CD4-positive, alpha-beta T cell treated with Interferon gamma for 1 hour (primary cell): Measurements from ENCODE around the gene FAM181B.
"Not testable (repeated sequence)": the region's sequence is repeated elsewhere in the genome, so short reads cannot be mapped to it uniquely, and the experiment has no call there.

Source experiments
- DNase-seq: peaks from one replicate; pipeline ENCODE4 v3.0.0-alpha.2; 2020

Gene FAM181B

DNA sequence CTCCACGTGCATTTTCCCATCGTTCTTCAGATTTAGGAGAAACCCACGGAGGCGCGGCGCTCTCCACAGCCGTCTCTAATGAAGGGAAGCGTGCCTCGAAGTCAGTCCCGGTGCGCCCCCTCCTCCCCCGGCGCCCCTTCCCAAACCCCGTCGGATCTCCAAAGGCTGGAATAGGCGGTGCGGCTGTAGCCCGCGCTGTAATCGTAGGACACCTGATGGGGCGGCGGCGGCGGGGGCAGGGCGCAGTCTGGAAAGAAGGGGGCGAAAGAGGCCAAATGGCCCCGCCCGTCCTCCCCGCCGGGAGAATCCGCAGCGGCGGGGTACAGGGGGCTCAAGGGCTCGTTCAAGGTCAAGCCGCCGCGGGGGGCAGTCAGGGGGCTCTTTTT, 1.3 kb downstream of the FAM181B start:
- DNase-seq: no peak

- DNase-seq: no peak
Observed at GRCh38 chr11:82731691-82732277, 1.9 kb downstream of the FAM181B start.

DNA sequence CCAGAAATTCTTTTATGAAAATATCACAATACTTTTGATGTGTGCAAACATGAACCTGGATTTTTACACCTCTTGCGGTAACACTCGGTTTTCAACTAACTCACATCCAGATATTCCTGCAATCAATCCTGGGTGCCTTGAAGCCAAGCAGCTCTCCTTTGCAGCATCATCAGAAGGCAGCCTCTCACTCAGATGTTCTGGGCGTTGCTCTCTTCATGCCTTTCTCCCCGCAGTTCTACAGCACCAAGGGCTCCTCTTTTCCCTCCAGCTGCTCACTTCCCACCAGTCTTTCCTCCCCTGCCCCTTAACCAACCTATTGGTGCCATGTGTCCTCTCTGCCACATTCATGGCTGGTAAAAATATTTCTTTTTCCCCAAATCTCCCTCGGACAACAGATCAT, 2.9 kb downstream of the FAM181B start:
- no peak for DNase-seq

DNA sequence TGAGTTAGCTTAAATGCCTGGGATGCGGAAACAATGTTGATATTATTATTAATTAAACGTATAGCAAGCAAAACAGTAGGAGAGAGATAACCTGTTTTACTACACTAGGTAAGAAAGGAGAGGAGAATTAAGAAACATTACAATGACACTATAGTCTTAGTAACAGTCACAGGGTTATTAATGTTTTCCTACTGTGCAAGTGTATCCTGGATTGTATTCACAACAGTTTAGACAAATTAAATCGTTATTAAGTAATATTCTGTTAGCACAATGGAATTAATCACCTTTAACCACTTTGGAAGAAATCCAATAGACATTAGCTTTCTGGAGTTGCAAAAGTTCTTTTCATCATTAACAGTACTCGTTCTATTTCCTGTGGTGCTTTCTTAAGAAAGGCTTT, 3.4 kb downstream of the FAM181B start:
- DNase-seq: no peak

DNA sequence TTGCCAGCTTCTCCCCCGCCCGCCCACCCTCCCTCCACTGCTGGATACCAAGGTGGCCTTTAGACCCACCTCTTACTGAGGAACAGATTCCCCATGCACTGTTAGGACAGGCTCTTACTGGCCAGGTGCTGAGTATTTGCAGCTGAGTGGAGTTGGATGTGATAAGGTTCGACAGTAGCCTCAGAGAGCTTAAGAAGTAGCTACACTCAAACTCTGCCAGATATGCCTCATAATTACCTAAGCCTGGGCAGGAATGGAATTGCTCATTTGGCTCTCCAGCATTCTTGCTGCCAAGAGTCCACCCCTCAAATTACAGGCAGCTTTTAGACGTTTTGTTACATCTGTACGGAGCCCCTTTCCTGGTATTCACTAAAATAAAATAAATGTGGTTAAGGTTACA, 9.6 kb downstream of the FAM181B start:
- no peak for DNase-seq

DNA sequence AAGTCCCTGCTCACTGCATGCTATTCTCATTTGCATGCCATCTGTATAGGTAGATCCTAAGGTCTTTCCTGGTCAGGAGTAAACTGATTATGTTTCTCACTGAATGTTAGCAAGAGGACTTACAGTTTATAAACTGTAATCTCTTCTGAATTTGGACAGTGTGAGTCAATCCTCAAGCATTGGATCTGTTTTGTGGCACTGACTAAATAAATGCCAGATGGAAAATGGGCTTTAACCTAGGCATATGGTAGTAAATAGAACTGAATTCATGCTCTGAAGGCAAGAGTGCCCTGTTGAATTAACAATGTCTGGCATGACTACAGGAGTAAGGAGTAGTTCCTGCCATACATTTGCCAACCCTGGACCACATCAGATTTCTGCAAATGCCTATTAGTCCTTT, 11.4 kb downstream of the FAM181B start:
- no peak for DNase-seq

- no peak for DNase-seq
Observed at GRCh38 chr11:82720267-82721065, 13.2 kb downstream of the FAM181B start.

- no peak for DNase-seq
Observed at GRCh38 chr11:82719361-82720105, 14.1 kb downstream of the FAM181B start.

DNA sequence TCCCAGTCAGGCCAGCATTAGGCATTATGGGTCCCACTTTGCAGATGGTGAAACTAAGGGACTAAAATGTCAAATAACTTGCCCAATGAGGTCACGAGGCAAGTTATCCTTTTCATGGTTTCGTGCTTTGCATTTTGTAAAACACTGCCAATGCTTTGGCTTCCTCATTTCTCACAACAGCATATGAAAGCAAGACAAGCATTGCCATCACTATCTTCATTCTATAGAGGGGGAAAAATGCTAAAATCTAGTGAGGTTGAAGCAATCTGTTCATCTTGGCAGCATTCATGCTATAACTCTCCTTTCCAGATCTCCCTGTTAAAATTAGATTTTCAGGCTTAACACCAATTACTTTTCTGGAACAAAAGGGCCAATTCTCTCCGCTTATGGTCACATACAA, 14.8 kb downstream of the FAM181B start:
- no peak for DNase-seq

- no peak for DNase-seq
Observed at GRCh38 chr11:82718307-82718706, 15.4 kb downstream of the FAM181B start.

- no peak for DNase-seq
Observed at GRCh38 chr11:82714346-82715174, 19.1 kb downstream of the FAM181B start.

DNA sequence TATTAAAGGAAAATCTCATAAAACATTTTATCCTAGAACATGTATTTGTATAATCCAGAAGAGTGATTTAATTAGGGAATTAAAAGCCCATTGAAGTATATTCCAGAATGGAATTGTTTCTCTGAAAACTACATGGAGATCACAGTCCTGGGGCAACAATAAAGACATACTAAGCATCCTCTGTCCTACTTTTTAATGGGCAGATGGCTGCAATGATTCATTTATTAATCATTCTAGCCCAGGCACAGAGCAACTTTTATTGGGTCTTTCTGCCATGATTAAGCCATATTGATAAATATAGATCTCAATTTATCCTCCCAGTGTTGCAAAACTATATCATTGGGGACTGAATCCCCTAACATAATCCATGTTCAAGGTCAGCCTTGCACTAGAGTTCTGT, 22.0 kb downstream of the FAM181B start:
- DNase-seq: no peak

DNA sequence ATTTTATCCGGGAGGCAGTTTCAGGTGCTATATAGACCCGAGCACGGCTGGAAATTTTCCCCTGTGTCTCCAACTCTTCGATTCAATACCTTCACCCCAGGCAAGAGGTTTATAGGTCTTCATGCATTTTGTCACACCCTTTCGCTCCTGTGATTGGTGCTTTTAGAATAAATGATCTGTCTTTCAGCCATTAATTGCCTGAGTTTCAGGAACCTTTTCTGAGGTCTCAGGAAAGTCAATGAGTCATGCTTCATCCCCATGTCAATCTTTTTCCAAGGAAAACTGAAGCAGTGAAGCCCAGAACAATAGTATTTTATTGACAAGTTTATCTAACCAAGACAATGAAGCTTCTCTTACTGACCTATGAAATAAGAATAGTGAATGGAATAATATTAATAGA, 29.9 kb downstream of the FAM181B start:
- no peak for DNase-seq

GRCh38 chr11:82703226-82703625, 30.4 kb downstream of the FAM181B start:
- no peak for DNase-seq

DNA sequence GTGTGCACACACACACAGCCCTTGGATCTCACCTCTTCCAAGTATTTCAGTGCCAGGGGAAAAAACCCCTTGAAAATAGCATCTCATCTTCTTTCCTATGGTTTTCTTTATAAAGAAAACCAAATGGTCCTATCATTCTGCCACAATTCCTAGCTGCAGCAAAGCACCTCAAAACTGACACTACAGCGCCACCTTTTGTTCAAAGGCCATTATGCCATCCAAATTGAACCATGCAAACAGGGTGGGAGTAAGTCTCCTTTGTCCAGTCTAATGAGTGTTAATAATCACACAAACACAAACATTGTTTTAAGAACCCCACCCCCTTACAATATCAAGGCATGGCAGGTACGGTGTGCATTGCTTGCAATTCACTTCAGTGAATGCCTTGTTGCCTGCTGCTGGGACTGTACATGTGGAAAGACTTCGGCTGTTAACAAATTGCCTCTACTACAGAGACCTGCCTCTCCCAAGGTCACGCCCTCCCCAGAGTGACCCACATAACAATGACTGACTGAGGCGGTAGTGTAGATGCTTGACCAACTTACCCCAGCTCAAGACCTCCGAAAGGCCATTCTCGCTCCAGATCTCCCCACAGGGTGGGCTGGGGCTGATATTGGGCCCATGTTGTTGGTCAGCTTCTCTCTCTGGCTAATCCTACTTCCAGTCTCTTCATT, 31.7 kb downstream of the FAM181B start:
- DNase-seq: no peak

DNA sequence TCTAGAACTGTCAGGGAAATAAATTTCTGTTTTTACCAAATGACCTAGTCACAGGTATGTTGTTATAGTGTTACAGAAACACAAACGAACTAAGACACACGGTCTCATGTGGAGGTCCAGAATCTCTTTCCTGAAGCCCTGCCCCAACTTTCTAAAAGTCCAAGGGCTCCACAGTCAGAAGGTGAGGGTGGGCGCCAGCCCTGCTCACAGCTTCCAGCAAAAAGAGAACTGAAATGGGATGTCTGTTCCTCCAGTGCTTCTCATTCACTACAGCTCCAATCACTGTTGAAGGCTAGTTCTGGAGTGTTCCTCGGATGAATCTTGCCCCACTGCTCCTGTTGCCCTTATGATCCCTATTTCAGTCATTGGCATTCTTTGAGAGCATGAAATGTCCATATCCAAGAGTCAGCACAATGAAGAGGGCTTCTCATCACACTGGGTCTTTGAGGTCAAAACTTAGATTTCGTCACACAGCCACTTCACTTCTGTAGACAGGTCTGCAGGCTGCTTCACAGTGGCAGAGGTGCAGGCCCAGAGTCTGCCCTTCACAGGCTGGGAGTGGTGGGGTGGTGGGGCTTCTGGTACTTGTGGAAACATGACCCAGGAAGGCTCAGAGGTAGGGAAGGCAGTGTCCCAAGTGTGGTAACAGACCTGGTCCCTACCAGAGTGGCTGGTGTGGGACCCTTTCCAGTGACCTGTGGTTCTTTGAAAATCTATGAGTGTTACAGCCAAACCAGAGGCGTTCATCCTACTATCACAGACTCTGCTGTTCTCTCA, 34.9 kb downstream of the FAM181B start:
- no peak for DNase-seq

- DNase-seq: no peak
Observed at GRCh38 chr11:82692981-82693380, 40.7 kb downstream of the FAM181B start.

- DNase-seq: not testable (repeated sequence)
Observed at GRCh38 chr11:82689347-82689746, 44.3 kb downstream of the FAM181B start.

GRCh38 chr11:82686211-82686610, 47.5 kb downstream of the FAM181B start:
- no peak for DNase-seq

DNA sequence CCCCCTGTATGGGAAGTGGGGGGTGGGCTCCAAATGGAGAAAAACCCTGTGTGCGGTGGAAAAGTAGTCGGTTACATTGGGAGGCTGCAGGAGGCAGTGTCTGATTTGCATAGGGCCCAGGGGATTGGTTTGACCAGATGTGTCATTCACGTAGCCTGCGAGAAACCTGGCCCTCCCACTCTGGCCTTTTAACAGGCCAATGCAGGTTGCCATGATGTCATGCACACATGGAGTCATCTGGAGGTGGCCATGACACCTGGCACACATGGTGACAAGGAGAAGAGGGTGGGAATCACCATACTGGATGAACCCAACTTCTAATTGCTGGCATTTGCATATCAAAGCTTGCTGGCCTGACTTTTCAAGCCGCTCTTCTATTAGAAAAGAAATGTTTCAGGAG, 50.6 kb downstream of the FAM181B start:
- no peak for DNase-seq

DNA sequence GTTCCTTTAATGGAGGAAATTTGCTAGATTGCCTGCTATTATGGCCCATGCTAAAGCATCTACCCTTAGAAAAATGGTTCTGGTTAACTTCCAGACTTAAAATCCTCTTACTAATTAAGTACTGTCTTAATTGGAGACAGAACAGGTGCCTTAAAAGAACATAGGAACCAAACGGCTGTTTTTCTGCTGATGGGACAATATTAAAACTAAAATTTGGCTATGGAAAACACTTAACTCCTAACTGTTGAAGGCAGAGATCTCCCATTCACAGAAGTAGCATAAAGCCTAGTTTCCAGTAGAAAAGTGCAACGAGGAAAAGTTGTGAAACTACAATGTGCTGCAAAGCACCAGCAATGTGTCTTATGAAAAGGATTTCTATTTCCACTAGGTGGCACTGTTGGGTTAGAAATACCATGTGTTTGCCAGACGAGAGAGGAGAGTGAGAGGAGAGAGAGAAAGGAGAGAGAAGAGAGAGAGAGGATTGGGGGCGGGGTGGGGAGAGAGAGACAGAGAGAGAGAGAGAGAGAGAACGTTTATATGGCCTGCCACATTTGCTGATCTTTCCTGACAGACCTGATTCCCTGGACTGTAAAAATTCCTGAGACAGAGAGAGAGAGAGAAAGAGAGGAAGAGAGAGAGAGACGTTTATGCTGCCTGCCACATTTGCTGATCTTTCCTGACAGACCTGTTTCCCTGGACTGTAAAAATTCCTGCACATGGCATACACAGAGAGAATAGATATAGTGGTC, 51.5 kb downstream of the FAM181B start:
- DNase-seq: no peak
